HS-27A (cell line): Measurements from ENCODE around the gene HOXA6.

Experiments
- DNase-seq: peaks from one replicate; pipeline ENCODE4 v3.0.0-alpha.2; 2012; ENCODE audit warnings: low read depth, missing footprints

HOXA6 gene

DNA sequence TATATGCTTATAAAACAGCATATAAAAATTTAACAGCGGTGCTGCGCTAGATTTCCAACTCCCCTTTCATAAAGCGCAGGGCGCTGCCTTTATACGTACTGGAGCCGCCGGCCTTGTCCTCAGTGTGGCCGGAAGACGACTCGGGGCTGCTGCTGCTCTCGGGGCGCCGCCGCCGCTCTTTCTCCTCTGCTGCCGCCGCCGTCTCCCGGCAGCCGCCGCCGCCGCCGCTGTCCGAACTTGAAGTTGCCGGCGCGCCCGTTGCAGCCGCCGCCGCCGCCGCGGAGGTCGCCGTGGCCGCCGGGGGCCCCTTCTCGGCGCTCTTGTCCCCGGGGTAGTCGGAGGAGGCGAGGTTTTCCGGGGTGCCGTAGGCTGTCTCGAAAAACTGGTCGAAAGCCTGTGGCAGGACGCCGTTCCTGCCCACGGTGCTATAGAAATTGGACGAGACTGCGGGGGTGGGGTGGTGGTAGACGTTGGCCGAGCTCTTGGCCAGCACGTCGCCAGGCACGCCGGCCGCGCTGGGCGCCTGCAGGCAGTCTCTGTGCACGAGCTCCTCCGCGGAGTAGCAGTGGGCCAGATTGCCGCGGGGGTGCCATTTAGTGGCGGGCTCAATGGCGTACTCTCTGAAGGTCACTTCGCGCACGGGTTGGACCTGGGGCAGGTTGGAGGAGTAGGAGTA lies 36.9 kb upstream of the HOXA6 start:
- DNase-seq = no peak

GRCh38 chr7:27183682-27184336 lies 36.2 kb upstream of the HOXA6 start:
- DNase-seq = no peak

- no peak for DNase-seq
Observed at GRCh38 chr7:27182861-27183681, 35.5 kb upstream of the HOXA6 start.

GRCh38 chr7:27182285-27182841 lies 34.8 kb upstream of the HOXA6 start:
- no peak for DNase-seq

GRCh38 chr7:27181795-27182275 lies 34.3 kb upstream of the HOXA6 start:
- no peak for DNase-seq

DNA sequence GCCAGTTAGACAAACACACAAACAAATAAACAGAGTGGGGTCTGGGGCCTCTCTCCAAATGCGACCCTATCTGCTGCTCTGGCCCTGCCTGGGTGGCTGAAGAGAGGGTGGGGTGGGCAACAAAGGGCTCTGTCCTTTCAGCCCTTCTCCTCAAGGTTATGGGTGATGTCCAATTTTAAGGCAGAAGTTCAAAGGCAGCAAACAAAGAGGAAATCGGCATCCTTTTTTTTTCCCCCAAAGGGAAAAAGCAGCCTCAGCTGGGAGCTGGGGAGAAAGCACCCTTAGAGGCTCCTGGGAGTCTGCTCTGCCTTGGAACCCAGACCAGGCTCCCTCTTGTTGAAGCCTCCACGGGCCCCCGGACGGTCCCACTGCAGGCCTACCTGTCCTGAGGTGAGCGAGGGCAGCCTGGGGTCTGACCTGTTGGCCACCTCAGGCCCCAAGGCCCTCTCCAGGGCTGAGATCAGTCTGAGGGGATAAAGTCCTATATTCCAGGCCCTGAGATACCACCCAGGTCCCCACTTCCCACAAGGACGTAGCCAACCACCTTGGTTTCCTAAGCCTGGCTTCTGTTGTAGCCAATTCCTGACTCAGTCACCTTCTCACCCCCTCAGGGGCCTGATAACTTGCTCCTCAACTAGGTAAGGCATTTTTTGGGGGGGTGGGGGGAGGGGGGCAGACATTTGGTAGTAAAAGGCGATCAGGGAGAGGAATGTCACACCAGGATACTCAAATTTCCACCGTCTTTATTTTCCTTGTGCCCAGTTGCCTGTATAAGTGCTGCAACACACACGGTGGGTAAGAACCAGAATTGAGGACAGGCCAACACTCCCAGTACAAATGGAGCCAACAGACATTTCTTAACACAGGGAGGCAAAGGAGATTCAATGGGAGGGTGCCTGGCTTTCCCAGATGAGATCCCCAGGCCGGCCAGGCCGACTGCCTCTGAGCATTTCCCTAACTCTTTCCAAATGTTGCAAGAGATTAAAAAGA lies 33.2 kb upstream of the HOXA6 start:
- no peak for DNase-seq

- no peak for DNase-seq
Observed at GRCh38 chr7:27179503-27180430, 32.2 kb upstream of the HOXA6 start.

DNA sequence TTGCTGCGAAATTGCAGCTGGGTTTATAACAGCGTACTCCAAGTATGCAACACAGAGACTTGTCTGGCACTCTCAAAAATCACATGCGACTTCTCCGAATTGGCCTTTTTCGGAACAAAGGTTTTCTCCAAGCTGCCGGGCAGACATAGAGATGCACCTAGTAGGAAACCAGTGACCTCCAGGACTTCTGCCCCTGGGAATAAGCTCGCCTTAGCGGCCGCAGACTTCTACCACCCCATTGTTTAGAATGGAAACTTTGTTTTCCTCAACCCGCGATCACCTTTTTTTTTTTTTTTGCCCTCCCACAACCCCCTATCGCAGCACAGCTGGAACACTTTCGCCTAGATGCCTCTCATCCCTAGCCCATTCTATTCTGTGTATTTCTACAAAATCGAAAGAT lies 31.5 kb upstream of the HOXA6 start:
- DNase-seq = no peak

GRCh38 chr7:27178366-27178765 lies 30.8 kb upstream of the HOXA6 start:
- no peak for DNase-seq

DNA sequence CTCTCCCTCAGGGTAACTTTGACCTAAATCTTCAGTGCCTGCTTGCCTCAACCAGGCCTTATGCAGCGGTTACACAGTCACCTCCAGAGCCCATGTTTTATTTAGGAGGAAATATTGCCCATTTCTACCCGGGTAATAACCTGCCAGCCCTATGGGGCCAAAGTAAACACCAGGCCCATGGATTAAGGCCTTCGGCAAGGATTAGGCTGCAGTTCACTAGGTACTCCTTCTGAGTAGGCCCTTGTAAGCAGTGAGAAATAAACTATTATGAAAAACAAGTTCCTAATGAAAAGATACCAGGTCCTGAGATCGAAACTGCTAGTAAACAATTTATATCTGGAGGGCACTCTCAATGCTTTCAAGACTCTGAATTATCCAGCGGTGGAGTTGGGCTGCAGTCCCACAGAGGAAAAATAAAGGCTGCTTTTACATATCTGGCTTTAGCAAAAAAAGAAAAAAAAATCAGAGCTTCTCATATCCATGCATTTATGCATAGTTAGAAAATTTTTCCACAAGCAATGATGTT lies 30.3 kb upstream of the HOXA6 start:
- DNase-seq = no peak

DNA sequence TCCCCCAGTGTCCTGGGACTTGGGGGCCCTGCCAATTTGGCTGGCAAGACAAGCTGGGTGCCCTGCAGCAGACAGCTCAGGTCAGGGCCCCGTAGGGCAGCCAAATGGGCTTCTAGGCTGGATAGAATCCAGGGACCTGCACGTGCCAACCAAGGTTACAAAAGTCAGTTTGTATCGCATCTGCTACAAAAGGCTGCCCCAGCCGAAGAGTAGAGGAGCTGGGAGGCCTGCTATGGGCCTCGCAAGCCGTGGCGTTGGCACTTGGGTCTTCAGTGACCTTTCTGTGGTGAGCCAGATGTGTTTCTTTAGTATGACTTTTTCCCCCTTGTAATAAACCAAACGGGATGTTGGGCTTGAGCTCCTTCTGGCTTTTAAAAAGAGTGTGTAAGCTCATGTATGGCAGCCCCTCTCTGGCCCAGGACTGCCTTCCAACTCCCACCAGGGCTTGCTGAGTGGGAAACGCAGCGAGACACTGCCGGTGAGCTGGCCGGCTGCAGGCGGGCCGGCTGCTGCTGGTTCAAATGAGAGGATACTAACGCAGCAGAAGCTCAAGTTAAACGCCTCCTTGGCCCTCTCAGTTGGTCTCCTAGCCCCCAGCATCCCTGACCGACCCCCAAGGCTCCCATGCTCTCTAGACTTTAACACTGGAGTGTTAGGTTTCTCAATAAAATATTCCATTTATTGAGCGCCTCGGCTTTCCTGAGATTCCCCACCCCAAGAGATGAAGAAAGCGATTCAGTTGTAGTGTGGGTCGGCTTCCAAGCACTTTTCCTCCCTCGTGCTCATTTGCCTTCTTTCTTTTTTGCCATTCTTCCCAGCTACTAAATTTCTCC lies 29.6 kb upstream of the HOXA6 start:
- no peak for DNase-seq

DNA sequence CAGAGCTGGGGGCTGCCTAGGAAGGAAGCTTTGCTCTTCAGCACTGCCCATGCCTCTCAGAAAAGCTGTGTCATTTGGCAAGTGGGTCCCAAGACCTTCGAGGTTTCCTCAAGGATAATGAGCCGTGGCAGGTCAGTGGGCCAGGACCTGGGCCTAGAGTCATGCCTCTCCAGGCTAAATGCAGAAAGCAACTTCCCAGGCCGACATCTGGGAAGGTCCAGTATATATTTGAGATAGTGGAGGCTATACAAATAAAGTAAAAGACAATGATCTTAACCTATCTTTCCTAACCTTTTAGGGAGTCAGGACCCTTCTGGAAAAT lies 28.9 kb upstream of the HOXA6 start:
- DNase-seq = no peak

GRCh38 chr7:27175626-27176523 lies 28.3 kb upstream of the HOXA6 start:
- no peak for DNase-seq

GRCh38 chr7:27174874-27175625 lies 27.5 kb upstream of the HOXA6 start:
- no peak for DNase-seq

GRCh38 chr7:27173956-27174873 lies 26.6 kb upstream of the HOXA6 start, which contains the start of gene HOXA10:
Gene HOXA10 (minus strand): TSS chr7:27174320. CDS start chr7:27174306, 14 bp downstream.
- no peak for DNase-seq

GRCh38 chr7:27173511-27173955 lies 26.0 kb upstream of the HOXA6 start:
- no peak for DNase-seq
